ENCODE results near the gene CCND1.
"Not testable (repeated sequence)": the region's sequence is repeated elsewhere in the genome, so short reads cannot be mapped to it uniquely, and the experiment has no call there.

Gene CCND1

GRCh38 chr11:69618237-69618636, 22.7 kb upstream of the CCND1 start:
- DNase-seq, result no peak

GRCh38 chr11:69620683-69621290, 20.2 kb upstream of the CCND1 start:
- no peak for DNase-seq

DNA sequence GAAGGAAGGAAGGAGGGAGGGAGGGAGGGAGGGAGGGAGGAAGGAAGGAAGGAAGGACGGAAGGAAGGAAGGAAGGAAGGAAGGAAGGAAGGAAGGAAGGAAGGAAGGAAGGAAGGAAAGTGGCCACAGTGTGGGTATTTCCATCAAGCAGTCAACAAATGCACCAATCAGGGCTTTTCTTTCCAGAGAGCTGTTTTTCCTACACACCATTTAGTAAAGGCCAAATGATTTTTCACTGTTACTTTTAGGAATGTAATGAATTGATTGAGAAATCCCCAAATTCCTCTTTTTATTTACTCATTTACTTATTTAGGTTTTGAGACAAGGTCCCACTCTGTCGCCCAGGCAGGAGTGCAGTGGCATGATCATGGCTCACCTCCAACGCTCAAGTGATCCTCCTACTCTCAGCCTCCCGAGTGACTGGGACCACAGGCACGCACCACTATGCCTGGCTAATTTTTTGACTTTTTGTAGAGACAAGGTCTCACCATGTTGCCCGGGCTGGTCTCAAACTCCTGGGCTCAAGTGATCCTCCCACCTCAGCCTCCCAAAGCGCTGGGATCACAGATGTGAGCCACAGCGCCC, 18.8 kb upstream of the CCND1 start:
- DNase-seq, result not testable (repeated sequence)

GRCh38 chr11:69624293-69624692, 16.7 kb upstream of the CCND1 start:
- no peak for DNase-seq

- no peak for DNase-seq
Observed at GRCh38 chr11:69625476-69625875, 15.5 kb upstream of the CCND1 start.

- no peak for DNase-seq
Observed at GRCh38 chr11:69627551-69627950, 13.4 kb upstream of the CCND1 start.

- peak; percentile 5 for DNase-seq
Observed at GRCh38 chr11:69630017-69630416, 10.9 kb upstream of the CCND1 start.

GRCh38 chr11:69630424-69630823, 10.5 kb upstream of the CCND1 start:
- no peak for DNase-seq

DNA sequence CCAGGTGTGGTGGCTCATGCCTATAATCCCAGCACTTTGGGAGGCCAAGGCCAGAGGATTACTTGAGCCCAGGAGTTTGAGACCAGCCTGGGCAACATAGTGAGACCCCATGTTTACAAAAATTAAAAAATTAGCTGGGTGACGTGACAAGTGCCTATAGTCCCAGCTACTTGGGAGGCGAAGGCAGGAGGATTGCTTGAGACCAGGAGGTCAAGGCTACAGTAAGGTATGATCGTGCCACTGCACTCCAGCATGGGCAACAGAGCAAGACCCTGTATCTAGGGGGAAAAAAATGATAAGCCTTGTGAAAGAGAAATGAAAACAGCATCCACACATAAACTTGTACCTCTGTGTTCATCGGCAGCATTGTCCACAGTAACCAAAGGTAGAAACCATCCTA, 8.1 kb upstream of the CCND1 start:
- DNase-seq, result no peak

DNA sequence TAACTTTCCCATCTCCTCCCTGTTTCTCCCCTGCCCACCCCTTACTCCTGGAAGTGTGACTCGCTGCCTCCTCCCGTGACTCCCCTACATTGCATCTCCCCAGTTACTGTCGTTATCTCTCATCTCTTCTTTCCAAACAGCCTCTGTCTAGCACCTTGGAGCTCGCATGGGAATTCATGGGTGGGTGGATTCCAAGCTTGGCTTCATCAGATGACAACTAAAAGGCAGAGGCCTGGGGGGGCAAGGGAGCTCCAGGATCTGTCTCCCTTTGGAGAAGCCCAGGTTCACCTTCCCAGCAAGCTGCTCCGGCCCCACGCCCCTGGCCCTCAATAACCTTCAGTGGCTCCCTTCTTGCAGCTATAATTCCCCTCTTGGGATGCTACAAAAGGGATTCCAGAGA, 6.9 kb upstream of the CCND1 start:
- no peak for DNase-seq

- no peak for DNase-seq
Observed at GRCh38 chr11:69634590-69634989, 6.4 kb upstream of the CCND1 start.

- DNase-seq, result no peak
Observed at GRCh38 chr11:69635195-69635594, 5.8 kb upstream of the CCND1 start.

GRCh38 chr11:69635804-69636511, 5.0 kb upstream of the CCND1 start:
- DNase-seq, result no peak

GRCh38 chr11:69636512-69637197, 4.3 kb upstream of the CCND1 start:
- DNase-seq, result no peak

GRCh38 chr11:69637198-69637940, 3.6 kb upstream of the CCND1 start:
- no peak for DNase-seq

DNA sequence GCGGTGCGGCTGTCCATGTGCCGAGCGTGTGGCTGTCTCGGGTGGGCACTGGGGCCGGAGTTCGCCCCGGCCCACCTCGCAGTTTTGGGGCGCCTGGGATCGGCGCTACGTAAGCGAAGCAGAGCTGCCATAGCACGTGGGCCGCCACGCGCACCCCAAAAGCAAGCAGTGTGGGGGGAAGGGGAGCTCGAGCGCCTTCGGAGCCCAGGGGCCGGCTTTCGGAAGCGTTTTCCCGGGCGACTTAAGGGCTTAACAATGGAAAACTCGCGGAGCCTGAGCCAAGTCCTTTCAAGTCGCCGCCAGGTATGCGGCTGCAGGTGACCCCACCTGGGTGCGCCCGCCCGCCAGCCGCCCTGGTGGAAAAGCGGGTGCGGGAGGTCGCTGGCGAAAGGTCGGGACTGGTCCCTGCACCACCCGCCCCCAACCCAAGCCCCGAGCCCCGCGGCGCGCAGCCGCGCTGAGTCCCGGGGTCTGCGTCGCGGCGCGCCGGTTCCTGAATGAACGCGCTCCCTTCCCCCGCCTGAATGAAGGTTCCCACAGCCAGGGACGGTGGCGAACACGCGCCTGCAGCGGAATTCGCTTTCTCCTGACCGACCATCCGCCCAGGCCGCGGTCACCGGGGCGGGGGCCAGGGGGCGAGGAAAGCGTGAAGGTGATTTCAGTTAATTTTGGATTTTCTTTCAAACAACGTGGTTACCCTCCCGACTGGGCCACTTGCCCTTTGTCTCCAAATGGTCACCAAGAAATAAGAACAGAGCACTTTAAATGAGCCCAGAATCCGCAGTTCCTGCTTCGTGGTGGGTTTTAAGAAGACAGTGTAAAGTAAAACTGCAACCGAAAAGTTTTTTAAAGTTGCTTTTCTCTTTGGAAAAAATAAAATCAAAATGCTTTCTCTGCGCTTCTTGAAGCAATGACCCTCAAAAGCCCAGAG, 2.8 kb upstream of the CCND1 start:
- peak; percentile 40 for DNase-seq

DNA sequence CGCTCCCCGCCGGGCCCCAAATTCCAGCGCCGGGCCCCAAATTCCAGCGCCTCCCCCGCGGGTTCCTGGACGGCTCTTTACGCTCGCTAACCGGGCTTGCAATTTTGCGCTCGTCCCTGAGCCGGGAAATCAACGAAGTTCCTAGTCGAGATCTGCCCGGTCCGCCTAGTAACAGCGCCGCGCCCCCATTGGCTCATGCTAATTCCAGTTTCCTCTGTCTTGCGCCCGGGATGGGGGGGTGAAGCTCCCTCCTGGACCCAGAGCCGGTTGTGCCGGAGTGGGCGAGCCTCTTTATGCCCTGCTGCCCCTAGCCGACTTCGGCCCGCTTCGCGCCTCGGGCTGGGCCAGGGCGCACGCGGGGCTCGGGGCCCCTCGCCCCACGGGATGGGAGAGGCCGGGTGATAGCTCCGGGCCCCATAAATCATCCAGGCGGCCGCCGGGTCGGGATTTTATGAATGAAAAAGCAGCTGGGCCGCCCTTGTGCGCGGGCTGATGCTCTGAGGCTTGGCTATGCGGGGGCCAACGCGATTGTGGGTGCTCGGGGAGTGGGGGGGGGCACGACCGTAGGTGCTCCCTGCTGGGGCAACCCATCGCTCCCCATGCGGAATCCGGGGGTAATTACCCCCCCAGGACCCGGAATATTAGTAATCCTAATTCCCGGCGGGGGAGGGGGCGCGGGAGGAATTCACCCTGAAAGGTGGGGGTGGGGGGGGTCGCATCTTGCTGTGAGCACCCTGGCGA, 1.8 kb upstream of the CCND1 start:
- peak; percentile 80 for DNase-seq

DNA sequence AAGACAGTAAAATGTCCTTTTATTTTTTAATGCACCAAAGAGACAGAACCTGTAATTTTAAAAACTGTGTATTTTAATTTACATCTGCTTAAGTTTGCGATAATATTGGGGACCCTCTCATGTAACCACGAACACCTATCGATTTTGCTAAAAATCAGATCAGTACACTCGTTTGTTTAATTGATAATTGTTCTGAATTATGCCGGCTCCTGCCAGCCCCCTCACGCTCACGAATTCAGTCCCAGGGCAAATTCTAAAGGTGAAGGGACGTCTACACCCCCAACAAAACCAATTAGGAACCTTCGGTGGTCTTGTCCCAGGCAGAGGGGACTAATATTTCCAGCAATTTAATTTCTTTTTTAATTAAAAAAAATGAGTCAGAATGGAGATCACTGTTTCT, 1.1 kb upstream of the CCND1 start:
- no peak for DNase-seq

DNA sequence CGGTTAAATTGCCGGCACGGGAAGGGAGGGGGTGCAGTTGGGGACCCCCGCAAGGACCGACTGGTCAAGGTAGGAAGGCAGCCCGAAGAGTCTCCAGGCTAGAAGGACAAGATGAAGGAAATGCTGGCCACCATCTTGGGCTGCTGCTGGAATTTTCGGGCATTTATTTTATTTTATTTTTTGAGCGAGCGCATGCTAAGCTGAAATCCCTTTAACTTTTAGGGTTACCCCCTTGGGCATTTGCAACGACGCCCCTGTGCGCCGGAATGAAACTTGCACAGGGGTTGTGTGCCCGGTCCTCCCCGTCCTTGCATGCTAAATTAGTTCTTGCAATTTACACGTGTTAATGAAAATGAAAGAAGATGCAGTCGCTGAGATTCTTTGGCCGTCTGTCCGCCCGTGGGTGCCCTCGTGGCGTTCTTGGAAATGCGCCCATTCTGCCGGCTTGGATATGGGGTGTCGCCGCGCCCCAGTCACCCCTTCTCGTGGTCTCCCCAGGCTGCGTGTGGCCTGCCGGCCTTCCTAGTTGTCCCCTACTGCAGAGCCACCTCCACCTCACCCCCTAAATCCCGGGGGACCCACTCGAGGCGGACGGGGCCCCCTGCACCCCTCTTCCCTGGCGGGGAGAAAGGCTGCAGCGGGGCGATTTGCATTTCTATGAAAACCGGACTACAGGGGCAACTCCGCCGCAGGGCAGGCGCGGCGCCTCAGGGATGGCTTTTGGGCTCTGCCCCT, 529 bp upstream of the CCND1 start:
- no peak for DNase-seq
